Stimulated activated memory B cell treated with anti-CD40 and anti-IgM and Interleukin-4, amounts not matched to agents 10 μg/mL and 1 μg/mL and 100 μg/mL, for 72 hours (primary cell): ENCODE measurements around the gene TRMT112.

Experiments used
- ATAC-seq: fragments of 150-1000 bp; cut with Tn5 transposase; 2 replicates; pipeline ENCODE4 v1.10.0; 2021
- H3K27ac Mint-ChIP-seq: one replicate; pipeline ENCODE4 v1.8.0; 2022; ENCODE audit warnings: mild to moderate bottlenecking, mixed read lengths
- H3K27me3 Mint-ChIP-seq: one replicate; pipeline ENCODE4 v1.8.0; 2022; ENCODE audit warnings: mixed read lengths
- H3K36me3 Mint-ChIP-seq: one replicate; pipeline ENCODE4 v1.8.0; 2022; ENCODE audit warnings: mixed read lengths
- H3K4me1 Mint-ChIP-seq: one replicate; pipeline ENCODE4 v1.8.0; 2022; ENCODE audit warnings: mixed read lengths
- H3K4me3 Mint-ChIP-seq: one replicate; pipeline ENCODE4 v1.8.0; 2022; ENCODE audit warnings: mild to moderate bottlenecking, moderate library complexity, mixed read lengths
- H3K9me3 Mint-ChIP-seq: one replicate; pipeline ENCODE4 v1.8.0; 2022; ENCODE audit warnings: mixed read lengths

Gene TRMT112

GRCh38 chr11:64297699-64298358, 19.5 kb downstream of the TRMT112 start:
- no peak for ATAC-seq
- H3K36me3 Mint-ChIP-seq = no peaks in the 10 kb centered on the region
- no peak overlapping the region for H3K27ac Mint-ChIP-seq
- H3K9me3 Mint-ChIP-seq = no peaks in the 10 kb centered on the region
- no peak overlapping the region for H3K4me3 Mint-ChIP-seq
- peaks cover 86% of the 10 kb centered on the region for H3K27me3 Mint-ChIP-seq
- peaks cover 28% of the 10 kb centered on the region for H3K4me1 Mint-ChIP-seq

GRCh38 chr11:64296830-64297698, 20.3 kb downstream of the TRMT112 start:
- no peak for ATAC-seq
- no peaks in the 10 kb centered on the region for H3K9me3 Mint-ChIP-seq
- H3K27me3 Mint-ChIP-seq = peaks cover 93% of the 10 kb centered on the region
- H3K36me3 Mint-ChIP-seq = no peaks in the 10 kb centered on the region
- H3K27ac Mint-ChIP-seq = no peak overlapping the region
- no peak overlapping the region for H3K4me3 Mint-ChIP-seq
- H3K4me1 Mint-ChIP-seq = peaks cover 35% of the 10 kb centered on the region

GRCh38 chr11:64296236-64296635, 21.1 kb downstream of the TRMT112 start:
- Mint-ChIP-seq H3K27me3 (peaks cover 91% of the 10 kb centered on the region), H3K36me3 (no peaks in the 10 kb centered on the region), H3K4me1 (peaks cover 35% of the 10 kb centered on the region), H3K27ac (no peak overlapping the region), H3K9me3 (no peaks in the 10 kb centered on the region), H3K4me3 (no peak overlapping the region)
- no peak for ATAC-seq

GRCh38 chr11:64295760-64296159, 21.6 kb downstream of the TRMT112 start:
- H3K4me3 Mint-ChIP-seq = no peak overlapping the region
- H3K27me3 Mint-ChIP-seq = peaks cover 91% of the 10 kb centered on the region
- H3K9me3 Mint-ChIP-seq = no peaks in the 10 kb centered on the region
- H3K36me3 Mint-ChIP-seq = peaks cover 2% of the 10 kb centered on the region
- peaks cover 35% of the 10 kb centered on the region for H3K4me1 Mint-ChIP-seq
- no peak overlapping the region for H3K27ac Mint-ChIP-seq
- ATAC-seq = no peak

DNA sequence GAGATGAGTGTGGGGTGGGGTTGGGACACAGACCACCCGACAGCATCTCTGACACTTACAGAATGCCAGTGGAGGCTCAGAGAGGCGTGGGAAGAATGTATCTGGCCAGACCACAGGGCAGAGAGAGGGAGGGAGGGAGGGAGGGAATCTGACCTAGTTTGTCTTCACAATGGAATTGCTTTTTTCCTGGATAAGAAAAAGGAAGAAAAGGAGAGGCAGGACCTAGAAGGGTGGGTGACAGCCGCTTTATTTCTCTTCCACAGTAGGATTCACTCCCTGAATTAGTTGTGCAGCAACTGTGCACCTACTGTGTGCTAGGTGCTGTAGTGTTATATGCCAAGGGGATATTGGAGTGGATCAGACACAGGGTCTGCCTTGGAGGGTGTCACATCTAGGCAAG, 22.6 kb downstream of the TRMT112 start:
- Mint-ChIP-seq H3K27me3 (peaks cover 89% of the 10 kb centered on the region), H3K4me3 (no peak overlapping the region), H3K9me3 (no peaks in the 10 kb centered on the region), H3K4me1 (peaks cover 28% of the 10 kb centered on the region), H3K36me3 (peaks cover 8% of the 10 kb centered on the region), H3K27ac (no peak overlapping the region)
- no peak for ATAC-seq

- Mint-ChIP-seq H3K27ac (no peak overlapping the region), H3K4me3 (peak overlapping the region; percentile 68), H3K4me1 (peaks cover 18% of the 10 kb centered on the region), H3K36me3 (peaks cover 17% of the 10 kb centered on the region), H3K27me3 (peaks cover 68% of the 10 kb centered on the region), H3K9me3 (no peaks in the 10 kb centered on the region)
- ATAC-seq = peak; percentile 40
Observed at GRCh38 chr11:64292460-64293254, 24.7 kb downstream of the TRMT112 start.

- Mint-ChIP-seq H3K36me3 (peaks cover 17% of the 10 kb centered on the region), H3K9me3 (no peaks in the 10 kb centered on the region), H3K4me3 (peak overlapping the region; percentile 68), H3K4me1 (peaks cover 16% of the 10 kb centered on the region), H3K27me3 (peaks cover 61% of the 10 kb centered on the region), H3K27ac (no peak overlapping the region)
- peak; percentile 47 for ATAC-seq
Observed at GRCh38 chr11:64291752-64292459, 25.5 kb downstream of the TRMT112 start.

DNA sequence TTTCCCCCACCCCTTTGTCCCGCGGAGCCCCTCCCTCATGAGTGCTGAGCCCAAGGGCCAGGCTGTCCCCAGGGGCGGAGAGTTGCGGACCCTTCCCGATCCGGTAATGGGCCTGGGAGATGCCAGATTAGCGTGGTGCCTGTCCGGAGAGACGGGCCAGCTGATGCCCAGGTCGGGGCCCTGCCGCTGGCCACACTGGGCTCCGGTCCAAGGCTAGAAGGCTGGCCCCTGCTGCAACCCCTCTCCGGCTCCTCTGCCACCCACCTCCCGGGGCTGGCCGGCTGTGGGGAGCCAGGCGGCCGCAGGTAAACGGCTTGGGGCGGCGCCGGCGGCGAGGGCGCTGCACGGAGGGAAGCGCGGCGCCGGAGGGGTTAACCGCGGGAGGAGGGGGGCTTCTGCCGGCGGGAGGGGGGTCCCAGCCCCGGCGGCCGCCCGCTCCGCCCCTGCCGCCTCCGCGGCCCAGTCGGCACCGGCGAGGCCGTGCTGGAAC, 26.1 kb downstream of the TRMT112 start, which contains the start of gene KCNK4:
TSS of gene KCNK4 (plus strand) at position 41 of the 490 bp plus-strand sequence. CDS start 1,717 bp downstream, outside the sequence.
- peak within 1 kb of the TSS; percentile 71 for H3K4me3 Mint-ChIP-seq
- peaks cover 17% of the 10 kb centered on the region for H3K36me3 Mint-ChIP-seq
- H3K4me1 Mint-ChIP-seq = peaks cover 22% of the 10 kb centered on the region
- H3K9me3 Mint-ChIP-seq = no peaks in the 10 kb centered on the region
- H3K27ac Mint-ChIP-seq = peak within 1 kb of the TSS; percentile 49
- peaks cover 55% of the 10 kb centered on the region for H3K27me3 Mint-ChIP-seq
- no peak for ATAC-seq

DNA sequence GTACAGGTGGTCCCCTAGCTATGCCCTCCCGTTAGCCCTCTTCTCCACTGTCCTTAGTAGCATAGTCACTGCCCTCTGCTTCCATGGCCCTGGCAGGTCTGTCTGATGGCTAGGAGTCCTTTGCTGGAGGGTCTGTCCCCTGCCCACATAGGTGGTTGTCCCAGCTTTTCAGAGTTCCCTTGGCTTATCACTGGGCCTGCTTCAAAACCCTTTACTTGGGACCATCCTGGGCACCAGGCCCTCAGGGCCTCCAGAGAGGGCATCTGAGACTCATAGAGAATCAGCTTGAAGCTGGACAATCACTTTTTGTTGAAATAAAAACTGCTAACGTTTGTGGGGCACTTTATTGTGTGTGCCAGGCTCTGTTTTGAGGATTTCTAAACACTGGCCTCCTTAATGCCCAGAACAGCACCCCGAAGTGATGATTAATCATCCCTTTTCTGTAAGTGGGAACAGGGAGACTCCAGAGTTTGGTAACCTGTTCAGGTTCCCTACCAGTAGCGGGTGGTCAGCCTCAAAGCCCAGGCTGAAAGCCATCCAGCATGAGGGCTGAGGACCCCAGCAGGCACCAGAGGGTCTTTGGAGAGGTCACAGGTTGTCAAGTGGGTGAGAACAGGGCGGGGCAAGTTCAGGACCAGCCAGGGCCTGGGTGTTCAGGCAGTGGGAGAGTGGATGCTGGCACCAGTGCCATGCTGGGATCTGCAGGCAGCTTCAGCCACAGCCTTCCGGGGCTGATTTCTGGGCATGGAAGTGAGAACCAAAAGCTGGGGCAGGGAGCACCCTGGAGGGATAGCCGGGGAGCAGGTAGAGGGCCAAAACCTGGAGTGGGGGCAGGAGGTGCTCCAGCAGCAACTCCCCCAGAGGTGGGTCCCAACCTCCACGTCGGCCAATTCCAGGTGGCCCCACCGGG, 26.8 kb downstream of the TRMT112 start:
- peak overlapping the region; percentile 71 for H3K4me3 Mint-ChIP-seq
- peak overlapping the region; percentile 49 for H3K27ac Mint-ChIP-seq
- peaks cover 48% of the 10 kb centered on the region for H3K27me3 Mint-ChIP-seq
- H3K4me1 Mint-ChIP-seq = peaks cover 25% of the 10 kb centered on the region
- no peak for ATAC-seq
- H3K36me3 Mint-ChIP-seq = peaks cover 17% of the 10 kb centered on the region
- no peaks in the 10 kb centered on the region for H3K9me3 Mint-ChIP-seq

DNA sequence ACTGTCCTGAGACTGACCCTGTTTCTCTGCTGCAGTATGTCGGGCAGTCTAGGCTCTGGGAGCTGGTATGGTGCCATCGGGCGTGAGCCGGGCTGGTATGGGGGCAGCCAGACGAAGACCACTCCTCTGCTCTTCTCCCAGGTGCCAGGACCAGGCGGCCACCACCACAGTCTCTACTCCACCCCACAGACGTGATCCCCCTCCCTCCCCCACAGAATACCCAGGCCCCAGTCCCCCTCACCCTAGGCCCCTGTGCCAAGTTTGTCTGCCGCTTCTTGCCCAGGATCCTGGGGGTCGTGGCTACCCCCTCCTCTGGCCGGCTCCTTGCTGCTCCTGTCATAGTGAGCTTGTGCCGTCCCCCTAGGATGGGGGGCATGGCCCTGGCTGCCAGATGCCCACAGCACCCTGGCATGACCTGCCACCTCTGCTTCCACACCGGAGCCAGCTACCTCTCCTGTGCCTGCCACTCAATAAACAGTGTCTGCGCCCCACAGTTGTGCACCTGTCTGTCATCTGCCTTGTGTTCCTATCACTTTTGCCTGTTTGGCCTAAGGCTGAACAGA, 28.3 kb downstream of the TRMT112 start:
- no peak overlapping the region for H3K4me3 Mint-ChIP-seq
- H3K9me3 Mint-ChIP-seq = no peaks in the 10 kb centered on the region
- H3K36me3 Mint-ChIP-seq = peaks cover 17% of the 10 kb centered on the region
- H3K27ac Mint-ChIP-seq = no peak overlapping the region
- H3K4me1 Mint-ChIP-seq = peaks cover 27% of the 10 kb centered on the region
- no peak for ATAC-seq
- H3K27me3 Mint-ChIP-seq = peaks cover 32% of the 10 kb centered on the region

DNA sequence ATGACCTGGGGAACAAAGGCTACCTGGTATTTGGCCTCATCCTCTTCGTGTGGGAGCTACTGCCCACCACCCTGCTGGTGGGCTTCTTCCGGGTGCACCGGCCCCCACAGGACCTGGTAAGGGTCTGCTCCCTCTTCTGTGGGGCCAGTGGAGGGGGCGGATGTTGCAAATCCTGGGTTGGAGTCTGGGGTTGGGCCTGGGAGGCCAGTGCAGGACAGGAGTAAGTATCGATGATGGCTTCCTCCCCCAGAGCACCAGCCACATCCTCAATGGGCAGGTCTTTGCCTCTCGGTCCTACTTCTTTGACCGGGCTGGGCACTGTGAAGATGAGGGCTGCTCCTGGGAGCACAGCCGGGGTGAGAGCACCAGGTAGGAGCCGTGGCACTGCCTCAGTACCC, 29.0 kb downstream of the TRMT112 start:
- peaks cover 25% of the 10 kb centered on the region for H3K27me3 Mint-ChIP-seq
- H3K27ac Mint-ChIP-seq = no peak overlapping the region
- H3K4me3 Mint-ChIP-seq = no peak overlapping the region
- peaks cover 17% of the 10 kb centered on the region for H3K36me3 Mint-ChIP-seq
- H3K9me3 Mint-ChIP-seq = no peaks in the 10 kb centered on the region
- no peak for ATAC-seq
- H3K4me1 Mint-ChIP-seq = peaks cover 34% of the 10 kb centered on the region

DNA sequence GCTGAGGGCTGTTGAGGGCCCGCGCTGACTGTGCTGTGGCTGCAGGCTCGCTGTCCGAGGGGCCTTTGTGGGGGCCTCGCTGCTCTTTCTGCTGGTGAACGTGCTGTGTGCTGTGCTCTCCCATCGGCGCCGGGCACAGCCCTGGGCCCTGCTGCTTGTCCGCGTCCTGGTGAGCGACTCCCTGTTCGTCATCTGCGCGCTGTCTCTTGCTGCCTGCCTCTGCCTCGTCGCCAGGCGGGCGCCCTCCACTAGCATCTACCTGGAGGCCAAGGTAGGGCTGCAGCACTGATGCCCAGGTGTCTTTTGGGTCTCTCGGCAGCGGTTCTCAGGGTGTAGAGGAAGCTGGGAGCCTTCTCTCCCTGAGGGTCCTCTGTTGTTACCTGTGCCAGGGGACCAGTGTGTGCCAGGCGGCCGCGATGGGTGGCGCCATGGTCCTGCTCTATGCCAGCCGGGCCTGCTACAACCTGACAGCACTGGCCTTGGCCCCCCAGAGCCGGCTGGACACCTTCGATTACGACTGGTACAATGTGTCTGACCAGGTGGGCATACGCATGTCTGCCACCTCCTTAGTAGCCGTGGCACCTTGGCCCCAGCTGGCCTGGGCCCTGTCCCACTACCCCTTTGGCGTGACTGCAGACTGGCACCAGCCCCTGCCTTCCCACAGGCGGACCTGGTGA, 29.5 kb downstream of the TRMT112 start:
- ATAC-seq = no peak
- no peaks in the 10 kb centered on the region for H3K9me3 Mint-ChIP-seq
- H3K4me3 Mint-ChIP-seq = no peak overlapping the region
- peaks cover 20% of the 10 kb centered on the region for H3K36me3 Mint-ChIP-seq
- peaks cover 39% of the 10 kb centered on the region for H3K4me1 Mint-ChIP-seq
- H3K27ac Mint-ChIP-seq = no peak overlapping the region
- H3K27me3 Mint-ChIP-seq = peaks cover 20% of the 10 kb centered on the region

DNA sequence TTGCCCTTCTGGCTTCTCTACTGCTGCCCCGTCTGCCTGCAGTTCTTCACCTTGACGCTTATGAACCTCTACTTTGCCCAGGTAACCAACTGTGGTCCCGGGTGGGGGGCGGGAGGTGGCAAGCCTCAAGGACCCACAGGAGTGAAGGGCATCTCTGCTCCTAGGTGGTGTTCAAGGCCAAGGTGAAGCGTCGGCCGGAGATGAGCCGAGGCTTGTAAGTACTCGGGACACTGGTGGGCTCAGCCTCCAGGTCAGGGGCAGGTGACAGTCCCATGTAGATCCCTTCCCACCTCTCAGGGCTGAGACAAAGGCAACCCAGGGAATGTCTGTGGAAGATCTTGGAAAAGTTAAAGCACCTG, 30.6 kb downstream of the TRMT112 start:
- peaks cover 27% of the 10 kb centered on the region for H3K36me3 Mint-ChIP-seq
- no peak for ATAC-seq

More for the DNA sequence above, 30.6 kb downstream of the TRMT112 start:
- Mint-ChIP-seq H3K4me3 (peak overlapping the region; percentile 94), H3K27me3 (peaks cover 13% of the 10 kb centered on the region), H3K4me1 (peaks cover 39% of the 10 kb centered on the region), H3K9me3 (no peaks in the 10 kb centered on the region), H3K27ac (peak overlapping the region; percentile 65)
